Measurements from ENCODE around the gene USP17L20.
"Not testable (repeated sequence)": the region's sequence is repeated elsewhere in the genome, so short reads cannot be mapped to it uniquely, and the experiment has no call there.

DNA sequence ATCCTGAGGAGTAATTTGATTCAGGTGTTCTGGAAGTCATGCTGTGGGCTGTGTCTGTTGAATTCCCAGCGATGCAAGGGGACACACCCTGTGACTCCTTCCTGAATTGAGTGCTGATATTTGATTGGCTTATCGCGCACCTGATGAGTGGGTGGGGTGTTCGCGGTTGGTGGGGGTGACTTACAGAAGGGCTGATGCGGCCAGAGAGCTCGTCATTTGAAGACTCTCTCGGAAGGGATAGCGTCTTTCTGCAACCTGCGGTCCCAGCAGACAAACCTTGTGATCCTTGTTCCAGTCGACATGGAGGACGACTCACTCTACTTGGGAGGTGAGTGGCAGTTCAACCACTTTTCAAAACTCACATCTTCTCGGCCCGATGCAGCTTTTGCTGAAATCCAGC lies 14.3 kb upstream of the USP17L20 start, which contains the start of gene USP17L17:
- TF ChIP-seq, protein P1, sequence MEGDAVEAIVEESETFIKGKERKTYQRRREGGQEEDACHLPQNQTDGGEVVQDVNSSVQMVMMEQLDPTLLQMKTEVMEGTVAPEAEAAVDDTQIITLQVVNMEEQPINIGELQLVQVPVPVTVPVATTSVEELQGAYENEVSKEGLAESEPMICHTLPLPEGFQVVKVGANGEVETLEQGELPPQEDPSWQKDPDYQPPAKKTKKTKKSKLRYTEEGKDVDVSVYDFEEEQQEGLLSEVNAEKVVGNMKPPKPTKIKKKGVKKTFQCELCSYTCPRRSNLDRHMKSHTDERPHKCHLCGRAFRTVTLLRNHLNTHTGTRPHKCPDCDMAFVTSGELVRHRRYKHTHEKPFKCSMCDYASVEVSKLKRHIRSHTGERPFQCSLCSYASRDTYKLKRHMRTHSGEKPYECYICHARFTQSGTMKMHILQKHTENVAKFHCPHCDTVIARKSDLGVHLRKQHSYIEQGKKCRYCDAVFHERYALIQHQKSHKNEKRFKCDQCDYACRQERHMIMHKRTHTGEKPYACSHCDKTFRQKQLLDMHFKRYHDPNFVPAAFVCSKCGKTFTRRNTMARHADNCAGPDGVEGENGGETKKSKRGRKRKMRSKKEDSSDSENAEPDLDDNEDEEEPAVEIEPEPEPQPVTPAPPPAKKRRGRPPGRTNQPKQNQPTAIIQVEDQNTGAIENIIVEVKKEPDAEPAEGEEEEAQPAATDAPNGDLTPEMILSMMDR (IDR thresholded peaks at IDR 0.05), result not testable (repeated sequence)
- not testable (repeated sequence) for TF ChIP-seq EHF (CRISPR knock-in tag; IDR thresholded peaks at IDR 0.05); CHD2 (IDR thresholded peaks at IDR 0.05; ENCODE audit: low read length, partially characterized antibody); RNF2 (IDR thresholded peaks at IDR 0.05; ENCODE audit: borderline replicate concordance, low read depth); TFCP2L1 (CRISPR knock-in tag; IDR thresholded peaks at IDR 0.05); POLR2A (IDR thresholded peaks at IDR 0.05; ENCODE audit: low read length); EP300 (IDR thresholded peaks at IDR 0.05)

Measured in A549 (cell line).